Dermis blood vessel endothelial cell (primary cell): Measurements from ENCODE around the gene XDH. TPM values are rescaled to one million over a fixed set of nuclear protein-coding genes. Genes with fewer than 3 reads are reported as not detected.
A peak's percentile ranks its signal among the peaks of the same experiment; 100 is the strongest.

ENCODE experiments used
- DNase-seq: peaks from one replicate; pipeline ENCODE4 v3.0.0; 2010
- total RNA-seq: library from RNA; depleted of rRNA; stranded (reverse); fragments of >200 nt; gene quantifications from 2 replicates; pipeline ENCODE4 v1.2.3, GENCODE V29; 2014

XDH gene
- total RNA-seq, 1 donor from 2014 or later: not detected

DNA sequence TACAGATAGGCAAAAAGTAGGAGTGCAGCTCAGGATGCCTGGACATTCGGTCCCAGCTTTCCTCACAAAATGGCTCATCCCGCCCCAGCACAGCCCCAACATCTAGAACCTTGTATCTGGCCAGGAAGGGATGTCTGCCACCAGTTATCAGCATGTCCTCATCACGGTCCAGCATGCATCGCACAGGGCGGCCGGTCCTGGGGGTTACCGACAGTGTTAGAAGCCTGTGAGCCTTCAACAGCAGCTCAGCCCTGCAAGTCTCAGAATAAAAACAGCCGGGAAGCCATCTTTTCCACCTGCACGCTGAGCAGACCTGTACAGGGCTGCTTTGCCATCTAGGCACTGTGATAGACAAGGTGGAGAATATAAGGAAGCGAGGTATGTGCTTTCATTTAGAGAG, 49.2 kb downstream of the XDH start:
- no peak for DNase-seq

DNA sequence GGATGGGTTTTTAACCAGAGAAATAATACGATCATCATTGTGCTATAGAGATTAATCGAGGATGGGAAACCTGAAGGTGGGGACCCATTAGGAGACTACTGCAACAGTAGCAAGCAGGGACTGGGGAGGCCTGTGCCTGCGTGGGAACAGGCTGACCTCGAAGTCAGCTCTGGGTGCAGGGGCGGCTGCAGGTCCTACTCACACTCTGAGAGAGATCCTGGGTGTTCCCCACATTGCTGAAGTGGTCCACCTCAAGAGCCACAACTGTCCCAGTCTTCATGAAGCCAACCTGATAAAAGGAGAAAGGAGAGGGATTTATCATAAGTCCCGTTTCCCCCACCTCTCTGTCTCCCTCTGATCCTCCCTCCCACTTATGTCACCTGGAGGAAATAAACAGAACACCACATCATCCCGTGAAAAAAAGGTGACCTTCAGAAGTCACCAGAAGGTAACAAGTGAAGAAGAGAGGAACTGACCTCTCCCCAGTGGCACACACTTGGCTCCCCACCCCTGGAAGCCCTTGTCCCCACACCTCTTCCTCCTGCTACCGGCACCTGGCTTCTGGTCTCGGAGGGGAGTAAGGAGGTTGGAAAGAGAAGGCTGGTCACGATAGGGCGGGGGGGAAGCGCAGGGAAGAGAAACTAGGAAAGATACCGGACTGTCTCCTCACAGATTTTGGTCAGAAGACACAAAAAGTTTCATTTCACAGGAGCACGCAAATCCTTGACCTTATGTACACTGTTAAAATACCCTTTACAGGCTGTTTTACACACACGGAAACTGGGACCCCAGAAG, 50.4 kb downstream of the XDH start:
- DNase-seq: no peak

DNA sequence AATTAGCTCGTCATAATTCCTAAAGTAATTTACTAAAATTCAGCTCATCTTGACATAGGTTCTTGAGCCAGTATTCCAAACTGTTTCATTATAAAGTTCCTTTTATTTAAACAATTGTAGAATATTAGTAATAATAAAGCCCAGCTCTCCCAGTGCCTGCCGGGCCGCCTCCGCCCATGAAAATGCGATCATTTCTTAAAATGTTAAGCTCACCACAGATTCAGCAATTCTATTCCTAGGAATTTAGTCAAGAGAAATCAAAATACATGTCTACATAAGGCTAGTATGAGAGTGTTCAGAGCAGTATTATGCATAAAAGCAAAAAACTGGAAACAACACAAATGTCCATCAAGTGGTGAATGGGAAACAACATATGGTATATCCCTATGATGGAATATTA, 52.0 kb downstream of the XDH start:
- no peak for DNase-seq

DNA sequence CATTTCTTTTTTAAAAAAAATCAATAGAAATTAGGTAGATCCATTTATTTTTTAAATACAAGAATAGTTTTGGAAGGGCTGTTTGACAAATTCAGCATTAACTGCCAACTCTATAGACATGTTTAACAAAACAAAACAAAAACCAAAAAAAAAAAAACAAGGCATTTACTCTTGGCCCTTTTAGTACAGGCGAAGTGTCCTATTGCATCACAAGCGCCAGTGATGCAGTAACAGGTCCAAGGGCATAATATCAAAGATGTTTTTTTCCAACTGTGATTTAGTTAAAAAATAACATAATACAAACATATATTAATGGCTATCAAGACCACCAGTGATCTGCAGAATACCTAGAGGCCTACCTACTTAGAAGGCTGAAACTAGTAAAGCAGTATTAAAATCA, 55.3 kb downstream of the XDH start:
- no peak for DNase-seq

DNA sequence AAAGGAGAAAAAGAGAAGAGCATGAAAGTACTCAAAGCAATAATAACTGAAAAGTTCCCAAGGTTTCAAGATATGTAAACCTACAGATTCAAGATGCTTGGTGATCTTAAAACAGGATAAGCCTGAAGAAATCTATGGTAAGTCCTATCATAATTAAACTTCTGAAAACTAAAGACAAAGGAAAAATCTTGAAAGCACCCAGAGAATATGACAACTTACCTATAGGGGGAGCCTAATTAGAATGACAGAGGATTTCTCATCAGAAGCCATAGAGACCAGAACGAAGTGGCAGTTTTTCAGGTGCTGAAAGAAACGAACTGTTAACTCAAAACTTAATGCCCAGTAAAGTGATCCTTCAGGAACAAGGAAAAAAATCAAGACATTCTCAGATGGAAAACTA, 59.7 kb downstream of the XDH start:
- DNase-seq: no peak

DNA sequence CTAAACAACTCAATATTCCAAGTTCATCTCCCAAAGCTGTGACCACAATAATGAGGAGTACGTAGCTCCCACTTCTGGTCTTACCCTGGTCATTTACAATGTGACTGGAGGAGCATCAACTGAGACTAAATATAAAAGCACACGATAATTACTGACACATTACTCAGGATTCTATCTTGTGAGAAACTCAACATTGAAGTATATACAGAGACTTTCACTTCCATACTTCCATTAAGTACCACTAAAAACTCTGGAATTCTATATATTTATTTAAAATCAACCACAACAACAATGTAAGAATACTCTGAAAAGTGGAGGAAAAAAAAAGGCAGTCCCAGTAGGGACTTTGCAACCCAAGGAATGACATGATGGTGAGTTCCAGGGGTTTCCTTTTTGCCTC, 61.4 kb downstream of the XDH start:
- DNase-seq: no peak

DNA sequence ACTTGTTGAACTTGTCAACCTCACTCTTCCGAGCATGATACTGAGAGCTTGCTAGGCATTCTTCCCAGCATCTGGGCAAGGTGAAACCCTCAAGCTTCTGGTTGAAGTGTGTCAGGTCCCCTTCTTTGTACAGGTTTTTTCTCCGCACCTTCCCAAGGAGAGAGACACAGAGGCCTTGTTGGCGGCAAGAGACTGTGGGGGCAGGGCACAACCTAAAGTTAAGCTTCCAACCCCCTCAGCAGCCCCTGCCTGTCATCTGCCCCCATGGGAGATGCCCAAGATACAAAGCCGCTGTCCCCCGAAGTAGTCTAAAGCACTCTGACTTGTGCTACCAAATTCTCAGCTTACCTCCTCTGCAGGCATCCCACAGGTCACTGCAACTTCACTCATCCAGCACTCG, 64.9 kb downstream of the XDH start:
- DNase-seq: no peak

DNA sequence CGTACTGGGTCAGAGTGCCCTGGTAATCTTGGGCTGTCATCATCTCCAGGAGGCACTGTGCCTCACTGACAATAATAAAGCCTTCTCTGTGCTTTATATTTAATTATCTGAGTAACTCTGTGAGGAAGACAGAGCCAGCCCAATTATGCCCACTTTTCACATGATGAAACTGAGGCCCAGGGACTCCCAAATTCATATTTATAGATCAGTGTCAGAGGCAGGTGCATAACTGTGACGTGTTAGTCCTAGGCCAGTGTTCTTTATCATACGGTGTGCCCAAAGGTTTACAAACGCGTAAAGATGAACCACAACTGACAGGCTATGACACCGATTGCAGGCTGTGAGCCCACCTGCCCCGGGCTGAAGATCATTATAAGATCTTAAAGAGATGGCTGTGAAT, 65.4 kb downstream of the XDH start:
- DNase-seq: no peak

DNA sequence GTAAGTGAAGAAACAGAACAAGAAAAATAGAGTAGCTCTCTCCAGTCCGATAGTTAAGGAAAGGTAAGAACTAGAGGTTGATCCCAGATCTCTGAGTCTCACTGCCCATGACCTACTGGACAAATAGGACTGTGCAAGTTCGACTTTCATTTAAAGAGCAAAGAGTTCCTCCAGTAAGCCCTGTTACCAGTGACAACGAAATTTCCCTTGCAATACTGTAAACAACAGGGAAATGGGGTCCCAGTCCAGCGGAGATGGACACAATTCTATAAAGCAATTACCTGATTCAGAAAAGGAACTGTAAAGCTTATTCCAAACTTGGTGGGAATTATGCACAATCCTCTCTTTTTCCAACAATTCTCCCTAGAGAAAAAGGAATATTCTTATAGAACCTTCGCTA, 65.9 kb downstream of the XDH start:
- no peak for DNase-seq

DNA sequence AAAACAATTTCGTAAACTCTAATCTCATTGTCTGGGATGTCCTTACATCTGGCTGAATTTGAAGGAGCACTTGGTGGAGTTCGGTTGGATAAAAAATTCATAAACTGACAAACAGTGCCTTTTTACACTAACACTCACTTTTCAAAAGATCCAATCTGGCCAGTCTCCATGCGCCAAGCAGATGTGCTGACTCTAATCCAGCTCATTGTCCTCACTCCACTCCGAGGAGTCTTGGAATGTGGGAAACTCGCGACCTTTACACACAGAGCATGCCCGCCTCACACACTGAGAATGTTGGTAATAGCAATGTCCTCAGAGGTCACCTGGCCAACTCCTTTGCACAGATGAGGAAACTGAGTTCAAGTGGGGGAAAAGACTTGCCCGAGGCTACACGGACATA, 66.8 kb downstream of the XDH start:
- no peak for DNase-seq

DNA sequence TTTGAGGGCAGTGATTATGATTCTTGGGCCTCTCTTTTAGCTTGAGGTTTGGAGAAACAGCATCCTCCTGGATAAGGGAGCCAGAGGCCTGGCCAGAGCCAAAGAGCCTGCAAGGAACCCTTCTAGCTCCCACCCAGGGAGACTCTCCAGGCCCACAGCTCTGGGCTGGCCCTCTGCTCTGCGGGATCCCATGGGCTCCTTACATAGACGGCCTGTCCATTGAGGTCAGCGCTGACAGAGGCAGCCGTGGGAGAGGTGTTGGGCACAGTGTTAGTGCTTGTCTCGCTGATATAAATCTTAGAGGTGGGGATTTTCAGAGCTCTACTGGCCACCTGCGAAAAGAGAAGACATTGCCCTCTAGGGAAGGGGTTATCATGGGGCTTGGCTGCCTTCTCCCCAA, 67.2 kb downstream of the XDH start:
- no peak for DNase-seq

DNA sequence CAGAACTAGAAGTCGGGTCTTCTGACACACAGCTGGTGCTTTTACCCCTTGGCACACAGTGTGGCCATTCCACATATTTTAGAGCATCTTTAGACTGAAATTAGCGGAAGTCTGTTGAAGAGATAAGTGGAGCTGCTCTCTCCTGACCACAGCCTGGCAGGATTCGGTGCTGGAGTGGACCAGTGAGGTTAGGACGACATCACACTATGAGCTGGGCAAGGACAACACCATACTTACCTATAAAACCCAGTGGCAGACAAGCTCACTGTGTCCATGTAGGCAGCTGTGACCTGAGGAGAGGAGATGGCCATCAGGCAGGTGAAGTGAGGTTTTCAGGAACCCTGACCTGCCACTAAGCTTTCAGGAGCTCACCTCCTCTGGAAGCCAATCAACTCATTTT, 70.1 kb downstream of the XDH start:
- no peak for DNase-seq

DNA sequence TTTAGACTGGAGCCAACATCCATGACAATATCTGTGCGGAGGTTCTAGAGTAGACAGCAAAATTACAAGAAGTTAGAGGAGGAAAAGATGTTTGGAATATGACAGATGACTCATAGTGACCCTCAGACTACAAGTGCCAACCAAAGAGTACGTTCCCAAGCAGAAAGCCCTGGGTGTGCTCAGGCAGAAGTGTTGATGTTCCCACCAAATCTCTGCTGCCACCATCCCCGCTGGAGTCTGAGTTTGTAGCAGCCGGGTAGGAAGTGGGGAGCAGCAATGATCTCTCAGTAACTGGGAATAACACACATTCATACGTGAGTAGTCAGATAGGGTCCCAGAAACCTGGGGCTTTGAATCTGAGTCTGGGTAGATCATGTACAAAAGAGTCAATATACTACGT, 73.2 kb downstream of the XDH start:
- no peak for DNase-seq

DNA sequence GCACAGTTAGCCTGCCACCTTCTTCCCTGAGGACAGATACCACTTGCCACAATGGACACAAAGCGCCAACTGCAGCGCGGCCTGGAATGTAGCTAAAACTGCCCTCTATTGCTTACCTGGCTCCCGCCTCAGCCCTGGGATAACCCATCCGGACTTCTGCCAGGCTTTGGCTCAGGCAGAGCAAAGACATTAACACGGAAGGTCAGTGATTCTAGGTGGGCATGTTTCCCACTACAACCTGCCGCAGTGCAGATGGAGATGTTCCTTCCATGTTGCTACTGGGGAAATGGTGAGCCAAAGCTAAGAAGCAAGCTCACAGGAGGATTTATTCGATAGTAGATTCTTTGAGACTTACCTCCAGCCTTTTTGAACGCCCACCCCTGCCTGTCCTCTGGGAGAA, 74.8 kb downstream of the XDH start:
- DNase-seq: no peak

DNA sequence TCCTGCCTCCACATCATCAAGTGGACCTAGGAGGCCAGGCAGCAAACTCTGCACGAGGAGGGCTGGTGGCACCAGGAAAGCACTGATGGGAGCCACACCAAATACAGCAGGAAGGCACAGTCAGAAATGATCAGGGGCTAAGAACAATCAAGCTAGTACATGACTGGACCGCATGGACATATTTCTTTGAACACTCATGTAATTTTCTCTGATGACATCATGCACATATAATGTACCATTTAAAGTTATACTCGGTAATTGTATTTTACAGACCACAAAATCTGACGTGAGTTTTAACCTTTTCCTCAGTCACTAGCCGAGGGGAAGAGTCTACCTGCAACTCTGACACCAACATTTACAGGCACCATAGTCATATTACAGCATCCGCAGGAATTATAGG, 76.7 kb downstream of the XDH start:
- no peak for DNase-seq

DNA sequence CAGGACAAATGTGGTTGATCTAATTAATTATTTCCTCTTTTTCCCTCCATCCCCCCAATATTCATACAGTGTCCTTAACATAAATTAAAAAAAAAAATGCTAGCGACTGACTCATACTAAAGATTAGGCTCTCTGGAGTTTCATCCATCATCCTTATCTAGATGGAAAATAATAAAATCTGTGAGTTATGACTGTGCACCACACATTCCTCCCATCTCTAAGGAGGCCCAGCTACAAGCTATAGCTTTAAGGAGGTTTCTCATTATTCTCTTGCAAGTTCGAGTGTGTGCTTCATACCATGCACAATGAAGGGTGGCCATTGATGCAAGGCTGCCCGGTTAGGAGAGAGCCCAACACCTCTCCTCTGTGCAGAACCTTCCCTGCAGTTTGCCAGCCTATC, 77.3 kb downstream of the XDH start:
- DNase-seq: no peak

DNA sequence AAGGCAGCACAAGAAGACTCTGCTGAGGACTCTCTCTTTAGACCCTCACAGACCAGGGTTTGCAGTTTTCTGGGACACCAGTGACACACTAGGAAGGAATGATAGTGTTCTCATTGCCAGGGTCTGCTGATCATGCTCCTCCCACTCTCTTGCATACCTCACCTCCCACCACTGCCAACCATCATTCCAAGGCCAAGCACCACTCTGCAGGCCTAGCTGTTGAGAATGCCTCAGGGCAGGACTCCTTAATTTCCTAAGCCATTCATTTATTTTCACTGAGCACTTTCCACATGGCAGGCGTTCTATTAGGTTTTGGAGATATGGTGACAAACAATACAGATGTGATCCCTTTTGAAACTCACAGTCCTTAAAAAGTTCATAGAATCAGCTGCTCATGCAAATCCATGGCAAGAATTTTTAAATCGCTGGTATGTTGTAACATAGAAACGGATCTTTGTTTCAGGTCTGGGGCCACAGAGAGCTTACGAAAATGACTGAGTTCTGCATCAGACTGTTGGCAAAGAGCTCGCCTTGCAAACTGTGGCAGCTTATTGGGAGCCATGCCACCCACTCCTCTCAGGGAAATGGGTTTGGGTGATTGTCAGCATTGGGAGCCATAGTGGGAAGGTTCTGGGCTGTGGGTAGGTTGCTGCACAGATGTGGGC, 78.5 kb downstream of the XDH start:
- no peak for DNase-seq

DNA sequence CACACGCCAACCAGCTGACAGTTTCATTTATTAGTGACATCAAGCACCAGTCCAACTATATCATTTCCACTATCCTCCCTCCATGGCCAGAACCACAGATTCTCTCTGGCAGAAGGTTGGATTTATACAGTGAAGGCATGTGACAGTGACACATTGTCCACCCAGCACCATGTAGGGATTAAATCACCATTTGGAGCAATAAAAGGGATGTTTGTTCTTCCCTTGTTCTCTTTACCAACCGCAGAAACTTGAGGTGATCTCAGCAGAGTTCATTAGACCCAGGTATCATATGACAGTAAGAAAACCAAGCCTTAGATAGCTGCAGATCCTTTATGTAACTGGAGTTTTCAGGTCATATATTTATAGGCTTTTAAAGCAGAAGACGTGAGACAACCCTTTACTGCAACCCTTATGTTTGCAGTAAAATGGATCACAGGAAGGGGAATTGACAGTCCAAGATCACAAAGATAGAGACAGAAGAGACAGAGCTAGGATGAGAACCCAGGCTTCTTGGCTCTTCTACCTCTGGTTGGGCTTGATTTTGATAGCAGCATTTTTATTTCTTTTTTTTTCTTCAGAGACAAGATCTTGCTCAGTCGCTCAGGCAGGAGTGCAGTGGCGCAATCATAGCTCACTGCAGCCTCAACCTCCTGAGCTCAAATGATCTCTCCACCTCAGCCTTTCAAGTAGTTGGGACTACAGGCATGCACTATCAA, 80.1 kb downstream of the XDH start:
- no peak for DNase-seq

DNA sequence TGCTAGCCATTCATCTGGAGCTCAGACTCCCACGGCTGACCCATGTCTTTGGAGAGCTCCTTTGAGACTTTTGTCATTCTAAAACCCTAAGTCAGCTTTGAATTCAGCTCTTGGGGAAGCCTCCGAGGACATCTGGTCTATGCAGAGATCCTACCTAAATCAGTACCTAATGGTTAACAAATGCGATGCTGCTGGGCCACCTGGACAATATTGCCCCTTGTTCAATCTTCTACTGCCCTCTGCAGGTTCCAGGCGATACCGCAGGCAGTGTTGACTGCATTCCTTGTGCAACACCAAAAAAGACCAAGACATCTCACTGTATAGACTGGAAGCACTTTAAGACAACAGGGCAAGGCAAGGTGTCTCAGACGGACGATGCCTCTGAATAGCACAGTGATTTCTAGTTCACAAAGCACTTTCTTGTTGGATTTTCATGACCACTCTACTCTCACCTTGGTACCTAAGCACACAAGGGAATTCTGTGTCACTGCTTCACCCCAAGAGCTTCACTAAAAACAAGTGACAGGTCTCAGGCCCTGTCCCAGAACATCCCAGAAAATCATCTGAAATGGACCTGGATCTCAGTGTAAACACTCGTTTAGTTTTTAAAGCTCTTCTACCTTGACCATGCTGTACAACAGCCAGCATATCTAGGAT, 80.9 kb downstream of the XDH start:
- DNase-seq: peak; percentile 77

DNA sequence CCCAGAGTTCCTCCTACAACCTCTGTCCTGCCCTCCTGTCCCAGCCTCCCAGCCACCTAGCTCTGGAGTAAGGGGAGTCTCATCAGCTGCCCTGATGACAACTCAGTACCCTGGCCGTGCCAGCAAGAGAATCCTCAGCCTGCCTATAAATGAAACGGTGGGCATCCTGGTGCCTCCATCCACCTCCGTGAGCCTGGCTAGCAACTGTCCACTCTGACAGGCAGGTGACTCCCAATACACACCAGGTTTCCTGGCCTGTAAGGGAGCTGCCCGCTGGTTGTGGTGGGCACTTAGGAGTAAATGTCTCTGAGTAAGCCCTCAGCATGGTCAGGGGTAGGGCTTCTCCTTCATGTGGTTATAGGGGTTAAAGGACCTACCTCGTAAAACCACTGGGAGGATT, 81.5 kb downstream of the XDH start:
- no peak for DNase-seq

DNA sequence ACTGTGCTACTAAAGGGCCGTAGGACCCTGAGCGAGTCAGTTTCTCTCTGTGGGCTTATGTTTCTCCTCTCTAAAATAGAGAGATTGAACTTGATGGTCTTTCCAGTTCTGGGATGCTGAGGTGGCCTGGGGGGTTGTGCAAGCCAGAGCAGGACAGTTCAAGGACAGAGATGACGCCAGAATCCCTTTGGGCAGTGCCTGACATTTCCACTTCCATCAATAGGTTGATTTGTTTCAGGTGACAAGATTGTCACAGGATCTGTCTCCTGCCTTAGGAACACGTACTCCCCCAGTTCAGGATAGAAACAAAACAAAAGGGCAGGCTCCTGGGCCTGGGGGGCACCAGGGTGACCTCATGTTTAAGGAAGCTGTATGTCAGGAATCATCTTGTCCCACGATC, 82.0 kb downstream of the XDH start:
- DNase-seq: no peak

DNA sequence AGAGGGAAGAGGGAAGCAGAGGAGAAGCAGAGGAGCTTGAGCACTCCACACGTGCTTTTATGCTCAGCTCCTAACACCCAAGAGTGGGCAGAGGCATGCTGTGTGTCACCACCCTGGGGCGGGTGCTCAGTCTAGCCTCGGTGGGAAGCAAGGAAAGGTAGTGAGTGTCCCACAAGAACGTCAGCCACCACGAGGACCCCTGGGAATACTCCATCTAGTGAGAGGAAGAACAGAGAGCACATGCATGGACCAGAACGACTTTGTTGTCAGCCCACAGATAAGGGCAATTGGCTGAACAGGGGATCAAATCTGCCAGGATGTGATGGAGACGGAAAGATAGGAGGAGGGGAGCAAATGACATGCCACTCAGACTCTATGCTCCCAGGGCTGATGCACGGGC, 83.4 kb downstream of the XDH start:
- no peak for DNase-seq

DNA sequence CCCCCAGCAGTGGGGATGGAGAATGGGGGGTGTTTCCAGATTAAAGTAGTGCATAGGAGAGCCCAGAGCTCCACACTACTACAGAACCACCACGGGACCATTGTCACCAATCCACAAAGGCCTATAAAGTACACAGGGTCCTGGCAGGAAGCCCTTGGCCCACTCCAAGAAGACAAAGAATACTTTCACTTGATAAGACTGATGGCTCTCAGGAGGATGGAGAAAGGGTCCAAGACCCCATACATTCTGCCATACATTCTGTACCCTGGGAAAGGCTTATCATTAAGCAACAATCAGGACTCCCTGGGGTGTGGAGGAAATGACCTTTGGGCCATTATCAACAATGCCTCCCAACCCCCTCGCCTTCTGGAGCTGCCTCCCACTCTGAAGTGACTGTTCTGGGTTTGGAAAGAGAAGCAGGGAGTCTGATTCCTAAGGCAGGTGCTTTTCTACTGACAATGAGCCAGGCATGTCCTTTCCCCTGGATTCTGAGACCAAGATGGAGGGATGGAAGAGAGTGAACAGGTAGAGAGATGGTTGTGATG, 85.4 kb downstream of the XDH start:
- no peak for DNase-seq
